ENCODE data around the gene CDC20. TPM values are rescaled to one million over a fixed set of nuclear protein-coding genes. Genes with fewer than 3 reads are reported as not detected.

Gene CDC20
- polyA plus RNA-seq, 1 of the 3 experiments (the other 2 are of a cell fraction) = 82.7 TPM

- peaks cover 15 to 19% of the 10 kb centered on the region in 2 experiments; a peak in 3 of 4 replicates for H3K4me1 ChIP-seq (ENCODE audit: control insufficient read depth in 1 of 2, insufficient read depth in 2 of 2, low read depth in 1 of 2, low read length in 1 of 2)
- H3K4me2 ChIP-seq = no peak overlapping the region
- DNase-seq = no peak
- H4K20me1 ChIP-seq (ENCODE audit: insufficient read depth) = no peaks in the 10 kb centered on the region
- POLR2A ChIA-PET = no interaction called here
- TF ChIP-seq GABPA (IDR thresholded peaks at IDR 0.05; ENCODE audit: low read depth) = no peak
- TF ChIP-seq MEF2A (IDR thresholded peaks at IDR 0.05; ENCODE audit: borderline replicate concordance, low read depth) = no peak
- no peaks in the 10 kb centered on the region for H3F3A ChIP-seq (replicated peaks; ENCODE audit: insufficient read depth)
- H3K27me3 ChIP-seq (ENCODE audit: insufficient read depth) = no peaks in the 10 kb centered on the region
- H2AFZ ChIP-seq (ENCODE audit: low read depth) = no peak overlapping the region
- H3K36me3 ChIP-seq (replicated peaks in 1 of 2; ENCODE audit: control insufficient read depth in 1 of 2, insufficient read depth in 2 of 2, low read length in 1 of 2) = peaks cover 55 to 60% of the 10 kb centered on the region in 2 experiments
- CTCF ChIA-PET = interaction anchor here (1.4 to 1.6 kb wide), 2 partner anchors 159 to 548 kb away, joined by 3 read pairs; no protein-coding TSS in a partner anchor
- H3K9me3 ChIP-seq = no peaks in the 10 kb centered on the region
- no peak overlapping the region for H3K9ac ChIP-seq
- H3K9me2 ChIP-seq = no peaks in the 10 kb centered on the region
- H3K79me2 ChIP-seq (ENCODE audit: insufficient read depth) = peaks cover 53% of the 10 kb centered on the region
- 93% methylated on average over 6 of the region's 6 CpGs for WGBS (ENCODE audit: low lambda C conversion rate)
- H3K4me3 ChIP-seq (ENCODE audit: low read depth in 2 of 2, low read length in 1 of 2) = no peak overlapping the region
- H3K27ac ChIP-seq (ENCODE audit: low read depth in 2 of 2, low read length in 1 of 2) = no peak overlapping the region
These were observed 27.9 kb downstream of the CDC20 start for GRCh38 chr1:43386676-43387075.

GRCh38 chr1:43387976-43388599 is 29.3 kb downstream of the CDC20 start:
- Histone ChIP-seq H3K4me3 (ENCODE audit: low read depth in 2 of 2, low read length in 1 of 2) (peak overlapping the region; percentile 82 to 83; a peak in 3 of 4 replicates), H3K79me2 (ENCODE audit: insufficient read depth) (peaks cover 64% of the 10 kb centered on the region), H3K36me3 (replicated peaks in 1 of 2; ENCODE audit: control insufficient read depth in 1 of 2, insufficient read depth in 2 of 2, low read length in 1 of 2) (peaks cover 47 to 49% of the 10 kb centered on the region in 2 experiments), H3K4me2 (peak overlapping the region; percentile 80), H3F3A (replicated peaks; ENCODE audit: insufficient read depth) (no peaks in the 10 kb centered on the region), H4K20me1 (ENCODE audit: insufficient read depth) (no peaks in the 10 kb centered on the region), H3K9me2 (no peaks in the 10 kb centered on the region), H3K4me1 (ENCODE audit: control insufficient read depth in 1 of 2, insufficient read depth in 2 of 2, low read depth in 1 of 2, low read length in 1 of 2) (peaks cover 15 to 19% of the 10 kb centered on the region in 2 experiments; a peak in 3 of 4 replicates), H3K27ac (ENCODE audit: low read depth in 2 of 2, low read length in 1 of 2) (no peak overlapping the region), H2AFZ (ENCODE audit: low read depth) (no peak overlapping the region), H3K9ac (0 out of 2 replicates have a peak overlapping the region, but pooled peaks have one; percentile 84), H3K9me3 (no peaks in the 10 kb centered on the region), H3K27me3 (ENCODE audit: insufficient read depth) (no peaks in the 10 kb centered on the region)
- no peak for DNase-seq
- ChIA-PET CTCF (interaction anchor here (1.0 to 1.7 kb wide), 4 partner anchors 161 to 547 kb away, joined by 3 to 8 read pairs (median 3); no protein-coding TSS in a partner anchor), POLR2A (interaction anchor here (1.3 kb wide), 1 partner anchor 29 kb away, joined by 4 read pairs; the partner anchor contains the start of gene CDC20)
- no peak for TF ChIP-seq USF1 (IDR thresholded peaks at IDR 0.05; ENCODE audit: borderline replicate concordance, low read depth)
- TF ChIP-seq MXI1 (IDR thresholded peaks at IDR 0.05; ENCODE audit: low read depth, low read length) = no peak
- no peak for TF ChIP-seq RAD21 (IDR thresholded peaks at IDR 0.05; ENCODE audit: low read length)
- no peak for TF ChIP-seq PBX3 (IDR thresholded peaks at IDR 0.05)
- TF ChIP-seq YY1 (IDR thresholded peaks at IDR 0.05; ENCODE audit: low read depth) = no peak
- no peak for TF ChIP-seq CHD2 (IDR thresholded peaks at IDR 0.05; ENCODE audit: low read length, partially characterized antibody)
- 80% methylated on average over 4 of the region's 4 CpGs for WGBS (ENCODE audit: low lambda C conversion rate)
